ENCODE measurements around the gene RNF14.
"Not testable (repeated sequence)": the region's sequence is repeated elsewhere in the genome, so short reads cannot be mapped to it uniquely, and the experiment has no call there.

GRCh38 chr5:141922827-141923447, 46.0 kb upstream of the RNF14 start:
- not testable (repeated sequence) for TF ChIP-seq CTCF, POLR2A (IDR thresholded peaks at IDR 0.05)
